CD4-positive, alpha-beta T cell treated with Interleukin-1 beta for 1 hour (primary cell): ENCODE measurements around the gene FOXO3.
"Not testable (repeated sequence)": the region's sequence is repeated elsewhere in the genome, so short reads cannot be mapped to it uniquely, and the experiment has no call there.

ENCODE experiments used
- DNase-seq, 2 donors: peaks; one replicate each; pipeline ENCODE4 v3.0.0-alpha.2; 2020 to 2022

Gene FOXO3

GRCh38 chr6:108560463-108561308 is at the start of gene FOXO3:
FOXO3 (plus strand) TSS chr6:108560917; CDS start chr6:108561209, 292 bp downstream.
- DNase-seq: peak; percentile 79 to 86

DNA sequence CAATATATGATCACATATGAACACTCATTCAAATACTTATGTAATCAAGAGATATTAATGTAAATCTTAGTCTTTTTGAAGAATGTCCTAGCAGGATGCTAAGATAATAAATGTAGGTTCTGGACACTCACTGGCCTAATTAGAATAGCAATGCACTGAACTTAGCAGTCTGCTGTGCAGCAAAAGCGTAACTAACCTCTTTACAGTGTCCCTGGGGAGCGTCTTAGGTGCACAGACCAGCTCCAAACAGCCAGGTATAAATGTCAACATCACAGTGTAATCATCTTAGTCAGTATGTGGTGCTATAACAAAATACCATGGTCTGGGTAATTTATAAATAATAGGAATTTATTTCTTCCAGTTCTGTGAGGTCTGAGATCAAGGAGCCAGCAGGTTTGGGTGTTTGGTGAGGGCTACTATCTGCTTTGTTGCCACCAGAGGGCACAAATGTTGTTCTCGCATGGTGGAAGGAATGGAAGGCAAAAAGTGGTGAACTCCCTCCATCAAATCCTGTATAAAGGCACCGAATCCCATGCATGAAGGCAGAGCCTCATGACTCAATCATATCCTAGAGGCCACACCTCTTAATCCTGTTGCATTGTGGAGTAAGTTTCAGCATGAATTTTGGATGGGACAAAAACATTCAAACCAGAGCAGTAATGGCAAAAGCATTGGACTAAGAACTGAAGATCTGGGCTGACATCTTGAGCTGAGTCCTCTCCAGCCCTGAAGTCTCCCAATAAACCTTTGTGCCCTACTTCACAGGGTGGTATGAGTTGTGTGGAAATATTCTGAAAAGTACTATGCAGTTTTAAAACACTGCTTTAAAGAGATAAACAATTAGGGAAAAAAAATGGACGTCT is 41.8 kb upstream of the FOXO3 start:
- no peak for DNase-seq

DNA sequence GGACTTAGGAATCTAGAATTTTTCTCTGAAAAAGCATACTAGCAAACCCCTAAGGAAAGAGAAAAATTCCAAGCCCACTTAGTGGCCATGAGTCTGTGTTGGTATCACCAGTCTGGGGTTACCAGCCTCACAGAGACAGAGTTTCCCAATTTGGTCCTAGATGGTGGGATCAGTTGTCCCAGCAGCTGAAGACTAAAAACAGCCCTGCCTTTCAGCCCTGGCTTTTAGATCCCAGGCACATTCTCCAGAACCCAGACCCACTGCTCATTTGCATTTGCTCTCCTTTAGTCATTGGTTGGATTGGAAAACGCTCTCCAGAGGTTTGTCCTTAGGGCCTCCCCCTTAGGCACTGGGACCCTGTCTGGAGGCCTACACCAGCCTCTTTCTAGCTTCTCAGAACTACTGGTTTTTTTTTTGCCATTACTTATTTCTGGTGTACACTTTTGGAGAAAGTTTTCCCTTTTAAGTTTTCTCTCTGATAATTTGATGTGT is 39.1 kb upstream of the FOXO3 start:
- no peak for DNase-seq

DNA sequence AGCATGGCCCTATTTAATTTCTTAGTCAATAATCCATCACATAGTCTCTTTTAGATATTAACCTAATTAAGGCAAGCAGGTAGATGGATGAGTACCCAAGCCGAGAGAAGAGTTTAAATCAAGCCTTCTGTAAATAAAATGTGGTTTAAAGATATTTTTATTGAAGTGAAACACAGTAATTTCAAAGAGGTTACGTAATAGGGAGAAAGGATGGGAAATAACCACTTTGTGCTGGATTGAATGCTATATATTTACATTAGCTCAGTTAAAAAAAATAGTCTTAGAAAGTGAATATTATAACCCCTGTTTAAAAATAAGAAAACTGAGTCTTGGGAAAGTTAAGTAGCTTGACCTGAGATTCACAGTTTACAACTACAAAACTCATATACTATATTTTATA is 37.0 kb upstream of the FOXO3 start:
- DNase-seq: no peak

DNA sequence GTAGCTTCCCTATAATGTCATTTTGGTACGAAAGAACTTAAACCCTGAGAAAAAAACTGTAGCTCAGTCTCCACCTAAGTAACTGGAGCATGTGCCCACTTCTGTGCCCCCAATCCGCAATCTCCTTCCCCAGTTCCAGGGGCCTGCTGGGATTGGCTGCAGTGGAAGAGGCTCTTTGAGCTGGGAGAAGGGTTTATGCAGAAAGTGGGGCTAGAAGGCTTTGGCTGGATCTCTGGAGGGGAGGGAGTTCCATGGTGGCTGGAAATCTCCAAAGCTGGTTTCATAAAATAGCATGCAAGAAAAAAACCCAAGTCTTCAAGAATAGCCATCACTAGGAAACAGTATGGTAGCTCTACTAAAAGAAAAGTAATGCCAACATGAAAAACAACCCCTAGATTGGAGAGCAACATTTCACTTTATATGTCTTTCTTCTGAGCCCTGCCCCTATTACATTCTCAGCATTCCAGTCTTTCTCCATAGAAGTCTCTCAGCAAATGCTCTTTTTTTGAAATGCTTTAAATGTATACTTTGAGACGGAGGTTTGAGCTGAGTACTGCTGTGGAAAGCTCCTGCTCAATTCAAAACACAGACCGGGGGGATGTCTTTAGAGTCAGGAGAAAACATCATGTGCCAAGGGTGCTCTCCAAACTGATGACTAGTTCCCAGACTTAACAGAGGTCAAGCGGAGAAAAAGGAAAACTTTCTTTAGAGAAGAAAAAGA is 36.0 kb upstream of the FOXO3 start:
- DNase-seq: no peak

DNA sequence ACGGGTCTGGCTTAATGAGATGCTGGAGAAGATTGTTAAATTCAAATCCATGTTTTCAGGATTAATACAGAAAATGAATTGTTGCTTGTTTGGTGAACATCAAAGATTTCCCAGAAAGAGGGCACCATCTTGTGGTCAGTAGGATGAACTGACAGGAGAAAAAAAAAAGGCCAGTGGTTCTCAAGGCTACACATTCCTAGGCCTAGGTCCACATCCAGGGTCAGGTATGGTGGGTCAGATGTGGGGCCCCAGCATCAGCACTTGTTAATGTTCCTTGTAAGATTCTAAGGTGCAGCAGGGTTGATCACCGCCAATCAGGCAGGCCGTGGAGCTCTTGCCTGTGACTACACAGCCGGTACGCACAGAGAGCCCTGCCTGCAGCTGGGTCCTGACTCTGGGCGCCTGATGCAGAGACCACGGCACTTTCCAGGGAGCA is 34.0 kb upstream of the FOXO3 start:
- peak in 1 of 2 donors; percentile 22 for DNase-seq

- no peak for DNase-seq
Measured at GRCh38 chr6:108528878-108529277, 31.8 kb upstream of the FOXO3 start.

GRCh38 chr6:108531332-108531731 is 29.4 kb upstream of the FOXO3 start:
- DNase-seq: no peak

- no peak for DNase-seq
Measured at GRCh38 chr6:108535114-108535742, 25.5 kb upstream of the FOXO3 start.

DNA sequence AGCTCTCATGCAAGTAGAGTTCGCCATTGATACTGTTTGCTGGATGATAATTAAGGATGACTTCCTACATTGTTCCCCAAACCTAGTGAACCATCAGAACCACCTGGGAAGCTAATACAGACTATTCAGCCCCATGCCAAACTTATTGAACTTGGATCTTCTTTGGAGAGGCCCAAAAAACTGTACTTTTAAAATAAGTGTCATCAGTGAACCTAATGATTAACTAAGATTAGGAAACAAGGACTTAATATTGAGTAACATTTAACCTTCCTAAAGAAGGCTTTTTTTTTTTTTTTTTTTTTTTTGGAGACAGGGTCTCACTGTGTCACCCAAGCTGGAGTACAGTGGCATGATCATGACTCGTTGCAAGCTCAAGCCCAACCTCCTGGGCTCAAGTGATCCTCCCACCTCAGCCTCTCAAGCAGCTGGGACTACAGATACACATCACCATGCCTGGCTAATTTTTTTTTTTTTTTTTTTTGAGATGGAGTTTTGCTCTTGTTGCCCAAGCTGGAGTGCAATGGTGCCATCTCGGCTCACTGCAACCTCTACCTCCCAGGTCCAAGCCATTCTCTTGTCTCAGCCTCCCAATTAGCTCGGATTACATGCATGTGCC is 24.7 kb upstream of the FOXO3 start:
- DNase-seq: not testable (repeated sequence)

DNA sequence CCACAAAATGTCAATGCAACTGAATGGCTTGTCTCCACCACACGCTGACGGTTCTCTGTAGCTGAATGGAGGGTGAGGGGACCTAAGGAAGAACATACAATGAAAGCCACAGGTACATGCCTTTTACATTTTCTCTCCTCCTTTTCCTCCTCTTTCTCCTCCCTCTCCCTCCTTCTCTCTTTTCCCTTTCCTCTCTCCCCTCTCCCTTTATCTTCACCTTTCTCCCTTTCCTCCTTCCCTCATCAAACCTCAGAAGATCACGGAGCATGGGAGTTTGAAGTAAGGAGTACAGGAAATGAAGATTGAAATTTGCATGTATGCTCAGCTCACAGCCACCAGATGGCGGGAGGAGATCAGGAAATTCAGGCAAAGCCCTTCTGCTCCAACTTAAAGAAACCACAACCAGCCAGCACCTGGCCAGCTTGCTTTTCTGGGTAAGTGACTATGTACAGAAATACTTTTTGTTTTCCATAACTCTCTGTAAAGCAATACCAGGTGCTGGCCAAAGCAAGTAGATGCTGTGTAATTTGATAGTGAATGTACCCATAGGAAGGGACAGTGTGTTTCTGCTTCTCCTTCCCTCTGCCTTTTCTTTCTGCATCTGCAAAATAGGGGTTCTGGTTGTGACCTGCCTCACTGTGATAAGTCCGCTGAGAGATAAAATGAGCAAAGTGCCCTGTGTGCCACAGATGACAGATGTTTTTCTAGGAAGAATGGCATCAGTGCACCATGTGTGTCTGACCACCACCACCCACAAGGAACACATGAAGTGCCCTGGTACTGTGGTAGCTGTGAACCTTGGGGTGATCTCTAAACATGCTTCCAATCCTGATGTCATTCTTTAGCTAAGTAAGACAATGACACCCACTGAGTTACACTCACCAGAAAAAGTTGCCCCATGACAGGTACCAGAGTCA is 18.6 kb upstream of the FOXO3 start:
- peak; percentile 78 for DNase-seq

- no peak for DNase-seq
Measured at GRCh38 chr6:108543175-108543940, 17.4 kb upstream of the FOXO3 start.

DNA sequence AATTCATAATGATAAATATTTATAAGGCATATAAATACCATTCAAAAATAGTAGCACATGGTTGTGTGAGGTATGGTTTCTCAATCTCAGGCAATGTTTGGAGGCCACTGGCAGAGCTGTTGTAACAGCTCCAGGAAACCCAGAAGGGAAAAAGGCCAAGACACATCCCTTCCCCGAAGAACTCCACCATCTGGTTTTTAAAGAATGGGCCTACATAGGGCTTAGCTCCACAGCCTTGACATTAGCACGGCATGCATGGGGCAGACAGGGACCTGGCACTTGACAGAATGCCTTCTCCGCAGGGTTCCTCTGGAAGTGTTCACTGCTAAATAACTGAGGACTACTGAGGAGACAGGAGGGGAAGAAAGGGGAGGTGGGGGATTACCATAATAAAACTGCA is 16.1 kb upstream of the FOXO3 start:
- no peak for DNase-seq

- DNase-seq: peak; percentile 11 to 17
Measured at GRCh38 chr6:108546079-108547049, 14.4 kb upstream of the FOXO3 start.

DNA sequence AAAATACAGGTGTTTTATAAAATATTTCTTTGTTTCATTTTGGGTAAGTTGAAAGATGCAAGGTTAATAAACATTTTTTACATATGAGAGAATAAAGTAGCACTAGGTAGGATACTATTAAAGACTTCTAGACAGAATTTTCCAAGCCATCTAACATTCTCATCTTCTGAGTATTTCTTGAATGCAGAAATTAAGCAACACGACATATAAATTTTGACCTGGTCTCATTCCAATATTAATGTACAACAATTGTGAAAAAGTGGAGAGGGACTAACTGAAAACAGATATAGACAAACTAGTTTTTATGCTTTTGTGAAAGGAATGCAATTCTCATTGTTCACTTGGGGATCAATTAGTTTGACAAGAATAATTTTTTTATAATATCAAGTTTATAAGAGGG is 11.5 kb upstream of the FOXO3 start:
- no peak for DNase-seq

DNA sequence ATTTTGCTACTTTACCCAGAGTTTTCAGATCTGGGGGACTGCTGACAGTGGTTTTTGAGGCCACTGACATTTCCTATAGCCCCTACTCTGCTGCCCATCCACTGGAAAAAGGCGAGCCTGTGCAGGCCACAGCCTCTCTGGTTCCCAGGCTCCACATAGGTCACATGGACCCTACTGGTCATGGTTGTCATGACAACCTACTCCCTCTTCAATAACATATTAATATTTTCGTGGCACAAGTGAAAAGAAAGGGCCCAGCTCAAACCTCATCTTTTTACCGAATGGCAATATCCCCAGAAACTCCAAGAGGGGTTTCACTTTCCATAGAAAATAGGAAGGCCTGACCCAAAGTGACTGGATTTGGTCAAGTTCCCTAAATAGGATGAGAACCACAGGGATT is 11.0 kb upstream of the FOXO3 start:
- no peak for DNase-seq

- no peak for DNase-seq
Measured at GRCh38 chr6:108550256-108550655, 10.5 kb upstream of the FOXO3 start.

DNA sequence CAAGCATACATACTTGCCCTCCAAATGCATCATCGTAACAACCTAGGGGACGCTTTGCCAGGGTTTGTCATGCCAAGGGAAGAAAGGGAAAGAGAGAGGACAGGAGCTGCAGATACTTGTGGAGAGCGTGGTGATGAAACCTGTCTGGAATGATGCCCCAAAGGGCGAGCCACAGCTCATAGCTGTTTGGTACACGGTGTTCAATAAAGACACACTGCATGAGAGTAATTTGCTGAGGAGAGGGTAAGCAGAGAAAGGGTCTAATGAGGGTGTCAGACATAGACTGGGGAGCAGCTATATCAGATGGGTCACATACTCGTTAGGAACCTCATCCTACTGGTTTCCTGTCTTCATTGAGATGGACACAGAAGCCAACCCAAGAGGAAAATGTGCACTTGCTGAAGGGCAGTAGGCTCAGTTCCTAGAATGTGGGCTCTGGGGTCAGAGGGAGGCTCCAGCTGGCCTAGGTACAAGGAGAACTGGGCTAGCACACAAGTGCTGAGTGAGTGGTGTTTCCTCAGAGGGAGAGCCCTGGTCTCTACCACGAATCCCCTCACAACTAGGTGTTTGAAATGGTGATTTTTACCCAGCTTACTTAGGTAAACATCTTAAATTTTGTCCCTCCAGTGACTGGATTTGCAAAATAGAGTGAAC is 5.2 kb upstream of the FOXO3 start:
- DNase-seq: no peak
